HG03139 (cell line): ENCODE results near the gene ACER2.

Experiments
- ATAC-seq: cut with Tn5 transposase; IDR thresholded peaks from one replicate; pipeline ENCODE4 v1.9.1; 2021; ENCODE audit not compliant: unreplicated experiment

ACER2 gene

DNA sequence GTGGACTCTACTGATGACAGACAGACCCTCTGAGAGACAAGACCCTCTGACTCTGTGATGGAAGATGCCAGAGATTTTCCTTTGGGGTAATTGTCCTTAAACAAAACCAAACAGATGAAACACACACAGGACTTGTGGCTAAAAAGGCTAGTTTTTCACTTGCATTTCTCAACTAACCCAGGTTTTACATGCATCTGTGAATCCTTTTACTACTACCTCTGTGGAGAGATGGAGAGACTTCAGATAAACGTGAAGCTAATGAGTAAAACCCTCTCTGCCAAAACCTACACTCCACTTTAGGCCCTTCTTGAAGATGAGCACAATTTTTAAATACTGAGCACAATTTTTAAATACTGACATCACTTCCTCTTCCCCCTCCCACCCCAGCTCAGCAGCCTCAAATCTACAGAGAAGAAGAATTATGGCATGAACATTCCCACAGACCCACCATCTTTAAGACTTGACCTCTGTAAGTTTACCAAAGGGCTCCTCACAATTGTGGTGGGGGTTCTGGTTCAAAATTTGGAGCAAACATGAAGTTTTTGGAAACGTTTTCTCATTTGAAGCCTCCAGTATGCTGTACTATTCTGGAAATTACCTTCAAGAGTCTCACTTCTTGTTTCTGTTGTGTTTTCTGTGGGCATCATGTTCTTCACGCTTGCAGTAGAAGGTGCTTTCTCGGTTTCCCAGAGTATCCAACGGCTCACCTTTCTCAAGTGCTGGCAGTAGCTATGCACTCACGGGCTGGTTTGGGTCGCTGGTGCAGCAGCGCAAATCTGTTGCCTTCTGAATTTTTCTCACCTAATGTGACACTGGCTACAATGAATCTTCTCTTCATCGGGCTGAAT lies 42.7 kb downstream of the ACER2 start:
- ATAC-seq, result peak; percentile 93

GRCh38 chr9:19456426-19456825 lies 47.6 kb downstream of the ACER2 start:
- no peak for ATAC-seq

- ATAC-seq, result peak; percentile 82
Measured at GRCh38 chr9:19456996-19457692, 48.3 kb downstream of the ACER2 start.

GRCh38 chr9:19457693-19458009 lies 48.8 kb downstream of the ACER2 start:
- peak; percentile 11 for ATAC-seq

DNA sequence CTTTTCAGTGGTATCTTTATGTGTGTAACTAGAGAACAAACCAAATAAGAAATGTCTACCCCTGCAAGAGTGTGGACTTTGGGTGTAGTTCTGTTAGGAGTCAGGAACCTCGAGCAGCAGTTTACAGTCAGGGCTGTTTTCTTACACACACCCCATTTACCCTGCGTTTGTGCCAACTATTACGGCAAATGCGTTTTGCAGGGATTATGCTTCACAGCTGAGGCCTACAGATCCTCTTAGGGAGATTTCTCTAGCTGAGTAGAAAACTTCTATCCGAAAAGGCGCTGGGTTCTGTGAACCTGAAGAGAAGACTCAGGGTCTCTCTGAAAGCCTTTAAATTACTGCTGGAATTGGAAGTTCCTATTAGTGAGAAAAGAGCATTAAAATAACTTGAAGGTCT lies 51.4 kb downstream of the ACER2 start:
- ATAC-seq, result no peak

DNA sequence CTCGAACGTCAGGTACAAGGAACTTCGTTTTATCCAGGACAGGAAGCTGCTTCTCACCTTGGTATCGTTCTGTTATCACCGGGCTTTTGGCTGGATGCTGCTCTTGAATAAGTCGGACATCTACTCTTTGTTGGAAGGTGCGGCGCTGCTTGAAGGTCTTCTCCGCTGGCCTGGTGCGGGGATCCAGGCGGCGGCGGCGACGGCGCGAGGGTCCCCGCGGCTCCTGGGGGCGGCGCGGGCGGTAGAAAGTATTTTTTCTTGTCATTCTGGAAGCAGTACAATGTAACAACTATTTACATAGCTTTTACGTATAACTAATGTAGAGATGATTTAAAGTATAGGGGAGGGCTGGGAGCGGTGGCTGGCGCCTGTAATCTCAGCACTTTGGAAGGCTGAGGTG lies 52.3 kb downstream of the ACER2 start:
- no peak for ATAC-seq

DNA sequence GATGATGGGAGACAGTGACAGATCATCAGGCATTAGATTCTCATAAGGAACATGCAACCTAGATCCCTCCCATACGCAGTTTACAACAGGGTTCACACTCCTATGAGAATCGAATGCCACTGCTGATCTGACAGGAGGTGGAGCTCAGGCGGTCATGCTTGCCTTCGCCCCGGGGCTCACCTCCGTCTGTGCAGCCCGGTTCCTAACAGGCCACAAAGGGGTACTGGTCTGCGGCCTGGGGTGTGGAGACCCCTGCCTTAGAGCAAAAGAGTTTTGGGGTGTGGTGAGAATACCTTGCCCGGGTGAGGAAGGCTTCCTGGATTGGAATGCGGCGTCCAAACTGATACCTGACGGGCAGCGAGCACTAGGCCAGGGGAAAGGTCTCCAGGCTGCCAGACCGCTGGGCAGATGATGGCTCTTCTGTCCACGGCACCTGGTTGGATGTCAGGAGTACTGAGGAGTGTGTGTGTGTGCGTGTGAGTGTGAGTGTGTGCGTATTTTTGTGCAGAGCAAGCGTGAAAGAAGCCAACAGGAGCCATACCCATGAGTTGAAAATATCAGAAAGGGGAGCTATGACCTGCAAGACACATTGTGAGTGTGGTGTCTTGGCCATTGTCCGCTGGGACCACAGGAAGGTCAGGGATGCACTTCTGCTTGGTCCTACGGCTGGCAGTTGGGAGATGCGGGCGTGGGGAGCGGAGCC lies 55.4 kb downstream of the ACER2 start:
- no peak for ATAC-seq

- ATAC-seq, result peak; percentile 95
Measured at GRCh38 chr9:19464764-19465585, 56.2 kb downstream of the ACER2 start.

GRCh38 chr9:19465586-19466279 lies 56.9 kb downstream of the ACER2 start:
- ATAC-seq, result no peak

DNA sequence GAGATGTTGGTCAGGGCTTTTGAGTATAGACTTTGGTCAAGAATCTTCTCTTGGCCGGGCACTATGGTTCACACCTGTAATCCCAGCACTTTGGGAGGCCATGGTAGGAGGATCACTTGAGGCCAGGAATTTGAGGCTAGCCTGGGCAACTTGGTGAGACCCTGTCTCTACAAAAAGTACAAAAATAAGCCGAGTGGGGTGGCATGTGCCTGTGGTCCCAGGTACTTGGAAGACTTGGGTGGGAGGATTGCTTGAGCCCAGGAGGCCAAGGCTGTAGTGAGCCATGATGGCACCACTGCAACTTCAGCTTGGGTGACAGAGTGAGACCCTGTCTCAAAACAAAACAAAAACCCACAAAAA lies 57.5 kb downstream of the ACER2 start:
- ATAC-seq, result no peak

GRCh38 chr9:19469271-19469670 lies 60.5 kb downstream of the ACER2 start:
- no peak for ATAC-seq

DNA sequence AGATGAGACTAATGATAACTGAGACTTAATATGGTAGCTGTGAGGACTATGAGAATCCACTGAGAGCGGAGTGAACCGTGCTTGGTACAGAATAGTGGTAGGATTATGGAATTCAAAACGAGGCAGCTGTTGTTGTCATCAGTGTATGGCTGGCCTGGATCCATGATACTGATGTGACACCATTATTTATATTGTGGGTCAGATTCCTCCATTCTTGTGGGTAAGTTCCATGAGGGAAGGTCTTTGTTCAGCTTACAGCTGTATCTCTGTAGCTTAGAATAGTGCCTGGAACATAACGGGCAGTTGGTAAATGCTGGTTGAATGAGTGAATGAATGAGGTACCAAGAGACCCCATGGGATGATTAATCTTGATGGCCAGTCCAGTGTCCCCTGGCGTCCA lies 61.8 kb downstream of the ACER2 start:
- no peak for ATAC-seq

DNA sequence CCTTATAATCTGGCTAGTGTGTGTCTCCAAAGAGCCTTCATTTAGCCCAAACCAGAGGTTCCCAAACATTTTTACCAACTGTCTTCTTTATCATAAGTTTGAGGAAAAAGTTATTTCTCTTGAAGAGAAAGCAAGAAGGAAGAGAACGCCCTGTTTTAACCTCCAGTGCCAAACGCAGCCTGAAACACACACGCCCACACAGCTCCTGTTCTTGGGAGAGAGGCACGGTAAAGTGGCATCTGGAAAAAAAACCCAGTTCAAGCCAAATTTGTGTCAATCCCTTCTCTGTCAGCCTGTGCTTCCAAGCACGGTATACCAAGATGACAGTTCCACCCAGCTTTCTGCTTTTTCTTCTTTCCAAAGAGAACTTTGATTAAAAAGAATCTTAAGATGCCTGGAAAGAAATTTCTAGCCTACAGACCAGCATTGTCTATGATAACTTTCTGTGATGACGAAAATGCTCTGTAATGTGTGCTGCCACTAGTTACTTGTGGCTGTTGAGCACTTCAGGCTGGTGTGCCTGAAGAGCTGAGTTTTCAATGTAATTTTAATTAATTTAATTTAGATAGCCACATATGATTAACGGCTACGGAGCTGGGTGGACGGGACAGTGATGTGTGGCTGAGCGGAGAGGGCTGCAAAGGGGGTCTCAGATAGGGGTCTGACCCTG lies 62.3 kb downstream of the ACER2 start:
- no peak for ATAC-seq

- peak; percentile 79 for ATAC-seq
Measured at GRCh38 chr9:19471737-19472648, 63.2 kb downstream of the ACER2 start.

- ATAC-seq, result no peak
Measured at GRCh38 chr9:19473605-19474004, 64.8 kb downstream of the ACER2 start.

- ATAC-seq, result no peak
Measured at GRCh38 chr9:19479874-19480273, 71.1 kb downstream of the ACER2 start.

- ATAC-seq, result no peak
Measured at GRCh38 chr9:19480345-19480744, 71.5 kb downstream of the ACER2 start.

GRCh38 chr9:19481121-19481870 lies 72.5 kb downstream of the ACER2 start:
- no peak for ATAC-seq
